ENCODE data around the gene HSBP1.
A peak's percentile ranks its signal among the peaks of the same experiment; 100 is the strongest.

HSBP1 gene

GRCh38 chr16:83807710-83808572 lies at the start of gene HSBP1:
Gene HSBP1, plus strand, starts transcription at chr16:83807978. Its CDS starts 99 bp downstream, at chr16:83808077.
- peak within 1 kb of the TSS; percentile 93 for H3K4me3 Mint-ChIP-seq
- peaks cover 24% of the 10 kb centered on the region for H3K4me1 Mint-ChIP-seq

DNA sequence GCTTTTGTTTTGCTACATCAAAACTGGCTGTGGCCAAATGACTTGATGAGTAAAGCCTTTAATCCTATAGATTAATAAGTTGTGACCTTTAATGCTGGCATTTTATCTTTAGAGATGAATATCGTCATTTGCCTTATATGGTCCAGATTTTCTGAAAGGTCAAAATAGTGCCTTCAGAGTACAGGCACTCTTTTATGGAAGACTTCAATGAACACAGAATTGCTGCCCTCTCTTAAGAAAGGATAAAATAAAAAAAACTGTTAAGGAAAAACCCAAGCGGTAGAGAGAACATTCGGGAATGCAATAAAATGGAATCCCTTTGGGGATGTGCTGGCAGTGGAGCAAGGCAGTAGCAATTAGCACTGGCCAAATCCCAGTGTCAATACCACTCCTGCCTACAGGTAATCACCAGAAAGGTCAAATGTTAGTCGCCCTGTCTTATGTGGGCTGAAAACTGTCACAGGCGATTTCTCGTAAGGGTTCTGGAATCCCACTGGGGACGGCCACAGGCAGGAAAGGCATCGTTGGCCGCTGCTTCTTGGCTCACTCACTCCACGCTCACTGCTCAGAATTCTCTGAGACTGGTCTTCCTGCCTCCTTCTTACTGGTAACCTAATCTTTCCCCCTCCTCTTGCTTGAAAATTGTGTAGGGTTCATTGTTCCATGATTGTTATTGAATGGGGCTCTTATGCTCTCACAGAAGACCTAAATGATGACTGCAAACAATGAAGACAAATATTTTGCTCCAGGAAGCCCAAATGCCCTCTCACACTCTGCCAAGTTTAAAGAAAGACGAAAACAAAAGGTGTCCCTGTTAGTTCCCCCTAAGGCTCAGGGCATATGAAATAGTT lies 45.4 kb upstream of the HSBP1 start:
- Mint-ChIP-seq H3K9me3 (no peaks in the 10 kb centered on the region), H3K4me1 (no peaks in the 10 kb centered on the region), H3K27ac (no peak overlapping the region), H3K36me3 (no peaks in the 10 kb centered on the region), H3K4me3 (no peak overlapping the region)
- DNase-seq (ENCODE audit: low spot score in 2 of 2): no peak
- no peak for ATAC-seq

More at GRCh38 chr16:83807710-83808572, at the start of gene HSBP1:
- DNase-seq (ENCODE audit: low spot score in 2 of 2): peak; percentile 91 to 95
- peak within 1 kb of the TSS; percentile 92 for H3K27ac Mint-ChIP-seq
- peaks cover 2% of the 10 kb centered on the region for H3K9me3 Mint-ChIP-seq
- ATAC-seq: peak; percentile 98
- H3K36me3 Mint-ChIP-seq: peaks cover 54% of the 10 kb centered on the region

DNA sequence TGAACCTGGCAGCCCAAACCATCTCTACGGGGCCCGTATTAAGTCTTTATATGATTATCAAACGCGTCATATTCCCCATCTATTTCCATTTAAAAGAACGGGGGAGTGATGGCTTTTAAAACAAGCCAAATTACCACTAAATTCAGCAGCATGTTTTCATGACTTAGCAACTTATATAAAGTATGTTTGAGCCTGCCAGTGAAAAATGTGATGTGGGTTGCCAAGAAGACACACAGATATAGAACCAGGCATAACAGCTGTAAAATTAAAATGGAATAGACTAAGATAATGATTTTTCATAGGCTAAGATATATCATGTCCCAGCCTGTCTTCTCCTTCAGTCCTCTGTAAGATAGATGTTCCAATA lies 44.8 kb upstream of the HSBP1 start:
- H3K36me3 Mint-ChIP-seq: no peaks in the 10 kb centered on the region
- H3K9me3 Mint-ChIP-seq: no peaks in the 10 kb centered on the region
- no peak overlapping the region for H3K27ac Mint-ChIP-seq
- H3K4me3 Mint-ChIP-seq: no peak overlapping the region
- no peak for DNase-seq (ENCODE audit: low spot score in 2 of 2)
- no peak for ATAC-seq
- no peaks in the 10 kb centered on the region for H3K4me1 Mint-ChIP-seq

- no peaks in the 10 kb centered on the region for H3K9me3 Mint-ChIP-seq
- DNase-seq (ENCODE audit: low spot score in 2 of 2) (no peak), ATAC-seq (no peak)
- no peak overlapping the region for H3K27ac Mint-ChIP-seq
- H3K4me1 Mint-ChIP-seq: no peaks in the 10 kb centered on the region
- H3K4me3 Mint-ChIP-seq: no peak overlapping the region
- H3K36me3 Mint-ChIP-seq: no peaks in the 10 kb centered on the region
Measured at GRCh38 chr16:83768986-83769385, 38.8 kb upstream of the HSBP1 start.

DNA sequence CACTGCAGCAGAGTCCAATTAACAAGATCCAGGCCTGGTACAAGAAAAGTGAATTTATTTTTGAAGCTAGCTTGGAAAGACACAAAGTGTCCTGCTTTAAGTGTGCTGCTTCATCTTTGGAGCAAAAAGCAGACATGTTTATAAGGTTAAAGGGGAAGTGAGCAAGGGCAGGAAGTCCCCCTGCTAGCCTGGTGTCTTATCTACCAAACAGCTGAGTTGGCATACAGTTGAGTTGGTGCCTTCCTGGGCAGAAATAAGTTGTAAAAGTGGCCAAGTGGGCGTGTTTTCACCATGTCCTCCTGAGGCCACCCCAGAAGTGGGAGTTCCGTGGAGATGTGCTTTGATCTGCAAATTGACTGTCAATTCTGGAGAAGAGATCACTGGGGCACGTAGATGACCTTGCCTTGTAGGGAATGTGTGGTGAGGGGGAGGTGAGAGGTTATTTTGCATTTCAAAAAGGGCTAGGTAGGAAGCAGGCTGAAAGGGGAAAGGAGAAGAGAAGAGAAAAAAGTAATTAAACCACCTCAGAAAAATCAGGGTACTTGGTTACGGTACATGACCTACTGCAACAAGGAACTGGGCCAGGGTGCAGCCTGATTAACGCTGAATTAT lies 38.3 kb upstream of the HSBP1 start:
- H3K4me1 Mint-ChIP-seq: no peaks in the 10 kb centered on the region
- H3K9me3 Mint-ChIP-seq: no peaks in the 10 kb centered on the region
- no peaks in the 10 kb centered on the region for H3K36me3 Mint-ChIP-seq
- ATAC-seq (no peak), DNase-seq (ENCODE audit: low spot score in 2 of 2) (no peak)
- H3K4me3 Mint-ChIP-seq: no peak overlapping the region
- no peak overlapping the region for H3K27ac Mint-ChIP-seq

- no peak for DNase-seq (ENCODE audit: low spot score in 2 of 2)
- no peak for ATAC-seq
- no peak overlapping the region for H3K27ac Mint-ChIP-seq
- H3K4me3 Mint-ChIP-seq: no peak overlapping the region
- H3K9me3 Mint-ChIP-seq: no peaks in the 10 kb centered on the region
- H3K4me1 Mint-ChIP-seq: no peaks in the 10 kb centered on the region
- no peaks in the 10 kb centered on the region for H3K36me3 Mint-ChIP-seq
Measured at GRCh38 chr16:83771306-83771942, 36.4 kb upstream of the HSBP1 start.

GRCh38 chr16:83772806-83773205 lies 35.0 kb upstream of the HSBP1 start:
- Mint-ChIP-seq H3K4me1 (no peaks in the 10 kb centered on the region), H3K36me3 (no peaks in the 10 kb centered on the region), H3K27ac (no peak overlapping the region), H3K4me3 (no peak overlapping the region), H3K9me3 (no peaks in the 10 kb centered on the region)
- no peak for ATAC-seq
- no peak for DNase-seq (ENCODE audit: low spot score in 2 of 2)

- H3K4me3 Mint-ChIP-seq: no peak overlapping the region
- no peak for DNase-seq (ENCODE audit: low spot score in 2 of 2)
Measured at GRCh38 chr16:83774066-83774465, 33.7 kb upstream of the HSBP1 start.

DNA sequence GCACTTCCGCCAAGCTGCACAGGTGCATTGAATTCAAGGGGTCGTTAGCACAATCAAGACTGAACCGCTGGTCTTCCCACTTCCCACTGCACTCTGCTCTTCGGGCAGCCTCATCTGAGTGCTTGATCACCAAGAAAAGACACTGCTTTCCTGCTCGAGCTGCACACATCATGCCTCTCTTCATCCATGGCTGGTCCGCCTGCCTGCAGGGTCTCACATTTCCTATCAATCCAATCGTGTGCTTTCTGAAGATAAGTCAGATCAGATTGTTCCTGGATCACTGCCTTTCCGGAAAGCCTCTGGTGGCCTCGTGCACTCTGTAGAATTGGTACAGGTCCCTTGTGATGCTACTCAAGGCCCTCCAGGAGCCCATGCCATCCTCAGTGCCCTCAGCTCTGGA lies 30.8 kb upstream of the HSBP1 start:
- DNase-seq (ENCODE audit: low spot score in 2 of 2) (no peak), ATAC-seq (no peak)
- Mint-ChIP-seq H3K36me3 (no peaks in the 10 kb centered on the region), H3K4me3 (no peak overlapping the region), H3K4me1 (no peaks in the 10 kb centered on the region), H3K27ac (no peak overlapping the region), H3K9me3 (no peaks in the 10 kb centered on the region)

More at GRCh38 chr16:83774066-83774465, 33.7 kb upstream of the HSBP1 start:
- H3K4me1 Mint-ChIP-seq: no peaks in the 10 kb centered on the region
- no peaks in the 10 kb centered on the region for H3K36me3 Mint-ChIP-seq
- H3K27ac Mint-ChIP-seq: no peak overlapping the region
- H3K9me3 Mint-ChIP-seq: no peaks in the 10 kb centered on the region
- no peak for ATAC-seq

DNA sequence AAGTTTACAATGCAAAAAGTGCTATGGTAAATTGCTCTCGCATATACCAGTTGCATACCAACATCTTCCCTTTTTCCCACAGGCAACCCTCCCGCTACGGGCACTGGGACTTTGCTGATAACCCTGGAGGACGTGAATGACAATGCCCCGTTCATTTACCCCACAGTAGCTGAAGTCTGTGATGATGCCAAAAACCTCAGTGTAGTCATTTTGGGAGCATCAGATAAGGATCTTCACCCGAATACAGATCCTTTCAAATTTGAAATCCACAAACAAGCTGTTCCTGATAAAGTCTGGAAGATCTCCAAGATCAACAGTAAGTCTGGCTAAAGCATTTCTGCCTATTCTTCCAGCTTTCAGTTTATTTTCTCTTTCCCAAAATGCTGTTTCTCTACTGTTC lies 27.9 kb upstream of the HSBP1 start:
- H3K4me1 Mint-ChIP-seq: no peaks in the 10 kb centered on the region
- H3K27ac Mint-ChIP-seq: no peak overlapping the region
- no peaks in the 10 kb centered on the region for H3K9me3 Mint-ChIP-seq
- H3K4me3 Mint-ChIP-seq: no peak overlapping the region
- ATAC-seq (no peak), DNase-seq (ENCODE audit: low spot score in 2 of 2) (no peak)
- H3K36me3 Mint-ChIP-seq: no peaks in the 10 kb centered on the region

- no peak overlapping the region for H3K4me3 Mint-ChIP-seq
- no peaks in the 10 kb centered on the region for H3K36me3 Mint-ChIP-seq
- H3K4me1 Mint-ChIP-seq: no peaks in the 10 kb centered on the region
- no peaks in the 10 kb centered on the region for H3K9me3 Mint-ChIP-seq
- no peak overlapping the region for H3K27ac Mint-ChIP-seq
- DNase-seq (ENCODE audit: low spot score in 2 of 2): no peak
- no peak for ATAC-seq
Measured at GRCh38 chr16:83785455-83785854, 22.3 kb upstream of the HSBP1 start.

- H3K4me1 Mint-ChIP-seq: peaks cover 8% of the 10 kb centered on the region
- no peaks in the 10 kb centered on the region for H3K36me3 Mint-ChIP-seq
- ATAC-seq (no peak), DNase-seq (ENCODE audit: low spot score in 2 of 2) (no peak)
- H3K9me3 Mint-ChIP-seq: no peaks in the 10 kb centered on the region
- H3K4me3 Mint-ChIP-seq: no peak overlapping the region
- no peak overlapping the region for H3K27ac Mint-ChIP-seq
Measured at GRCh38 chr16:83789642-83790401, 18.0 kb upstream of the HSBP1 start.

DNA sequence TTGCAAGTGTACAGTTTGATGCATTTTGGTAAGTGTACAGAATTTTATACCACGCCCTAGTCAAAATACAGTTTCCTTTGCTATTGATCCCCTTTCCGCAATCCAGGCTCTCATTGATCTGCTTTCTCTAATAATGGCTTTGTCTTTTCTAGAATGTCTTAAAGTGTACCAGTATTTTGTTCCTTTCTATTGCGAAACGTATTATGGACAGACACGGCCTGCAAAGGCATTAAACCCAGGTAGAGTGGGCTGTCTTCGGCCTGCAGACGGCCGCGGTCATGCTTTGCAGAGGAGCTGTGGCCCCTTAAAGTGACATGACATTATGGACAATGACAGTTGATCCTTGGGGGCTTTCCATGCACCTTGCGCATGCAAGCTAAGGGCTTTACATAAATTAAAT lies 15.9 kb upstream of the HSBP1 start:
- no peak for ATAC-seq
- Mint-ChIP-seq H3K4me1 (peaks cover 8% of the 10 kb centered on the region), H3K27ac (no peak overlapping the region), H3K9me3 (no peaks in the 10 kb centered on the region), H3K36me3 (no peaks in the 10 kb centered on the region), H3K4me3 (no peak overlapping the region)
- no peak for DNase-seq (ENCODE audit: low spot score in 2 of 2)

- DNase-seq (ENCODE audit: low spot score in 2 of 2): no peak
- no peak overlapping the region for H3K27ac Mint-ChIP-seq
- H3K4me1 Mint-ChIP-seq: peaks cover 8% of the 10 kb centered on the region
- no peak for ATAC-seq
- no peak overlapping the region for H3K4me3 Mint-ChIP-seq
- H3K36me3 Mint-ChIP-seq: no peaks in the 10 kb centered on the region
- H3K9me3 Mint-ChIP-seq: no peaks in the 10 kb centered on the region
Measured at GRCh38 chr16:83792391-83792790, 15.4 kb upstream of the HSBP1 start.
